ENCODE data around the gene FOXE1. TPM values are rescaled to one million over a fixed set of nuclear protein-coding genes. Genes with fewer than 3 reads are reported as not detected.

The FOXE1 gene
- total RNA-seq, 1 experiment from 2014 or later = not detected

- no TSS peak for BruUV-seq (replicated peaks)
- H3K4me1 Mint-ChIP-seq (ENCODE audit: insufficient read depth, unreplicated experiment) = peaks cover 5% of the 10 kb centered on the region
- TF ChIP-seq, protein P1, sequence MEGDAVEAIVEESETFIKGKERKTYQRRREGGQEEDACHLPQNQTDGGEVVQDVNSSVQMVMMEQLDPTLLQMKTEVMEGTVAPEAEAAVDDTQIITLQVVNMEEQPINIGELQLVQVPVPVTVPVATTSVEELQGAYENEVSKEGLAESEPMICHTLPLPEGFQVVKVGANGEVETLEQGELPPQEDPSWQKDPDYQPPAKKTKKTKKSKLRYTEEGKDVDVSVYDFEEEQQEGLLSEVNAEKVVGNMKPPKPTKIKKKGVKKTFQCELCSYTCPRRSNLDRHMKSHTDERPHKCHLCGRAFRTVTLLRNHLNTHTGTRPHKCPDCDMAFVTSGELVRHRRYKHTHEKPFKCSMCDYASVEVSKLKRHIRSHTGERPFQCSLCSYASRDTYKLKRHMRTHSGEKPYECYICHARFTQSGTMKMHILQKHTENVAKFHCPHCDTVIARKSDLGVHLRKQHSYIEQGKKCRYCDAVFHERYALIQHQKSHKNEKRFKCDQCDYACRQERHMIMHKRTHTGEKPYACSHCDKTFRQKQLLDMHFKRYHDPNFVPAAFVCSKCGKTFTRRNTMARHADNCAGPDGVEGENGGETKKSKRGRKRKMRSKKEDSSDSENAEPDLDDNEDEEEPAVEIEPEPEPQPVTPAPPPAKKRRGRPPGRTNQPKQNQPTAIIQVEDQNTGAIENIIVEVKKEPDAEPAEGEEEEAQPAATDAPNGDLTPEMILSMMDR (IDR thresholded peaks at IDR 0.05; ENCODE audit: unreplicated experiment) = peak; percentile 64
- intact Hi-C loops (cut with micrococcal nuclease) = loop anchor here (1.0 to 5.0 kb wide), 2 partner anchors 191 to 269 kb away; partner anchors contain the start of genes NCBP1 and TSTD2
- ChIA-PET POLR2A (interaction anchor here (0.8 to 2.1 kb wide), 7 partner anchors 17 to 203 kb away, joined by 3 to 11 read pairs (median 5); partner anchors contain the start of genes TRMO and XPA), CTCF (interaction anchor here (0.6 to 6.7 kb wide), 55 partner anchors 9 to 404 kb away, joined by 3 to 101 read pairs (median 4); partner anchors contain the start of genes TRMO and XPA)
- H3K36me3 Mint-ChIP-seq (ENCODE audit: insufficient read depth, unreplicated experiment) = peaks cover 26% of the 10 kb centered on the region
- H3K27me3 Mint-ChIP-seq (ENCODE audit: insufficient read depth, unreplicated experiment) = no peaks in the 10 kb centered on the region
- no peak overlapping the region for H3K4me3 Mint-ChIP-seq (ENCODE audit: unreplicated experiment)
- peak; percentile 68 for DNase-seq (ENCODE audit: unreplicated experiment)
- H3K27ac Mint-ChIP-seq (ENCODE audit: low read depth, unreplicated experiment) = no peak overlapping the region
- no peaks in the 10 kb centered on the region for H3K9me3 Mint-ChIP-seq (ENCODE audit: unreplicated experiment)
Measured at GRCh38 chr9:97900738-97901565, 47.9 kb downstream of the FOXE1 start.

GRCh38 chr9:97903177-97903576 lies 50.2 kb downstream of the FOXE1 start:
- Mint-ChIP-seq H3K27me3 (ENCODE audit: insufficient read depth, unreplicated experiment) (no peaks in the 10 kb centered on the region), H3K36me3 (ENCODE audit: insufficient read depth, unreplicated experiment) (peaks cover 41% of the 10 kb centered on the region), H3K4me1 (ENCODE audit: insufficient read depth, unreplicated experiment) (peaks cover 11% of the 10 kb centered on the region), H3K4me3 (ENCODE audit: unreplicated experiment) (no peak overlapping the region), H3K9me3 (ENCODE audit: unreplicated experiment) (no peaks in the 10 kb centered on the region), H3K27ac (ENCODE audit: low read depth, unreplicated experiment) (no peak overlapping the region)
- no peak for DNase-seq (ENCODE audit: unreplicated experiment)
- intact Hi-C loops (cut with micrococcal nuclease) = loop anchor here (5.0 kb wide), 1 partner anchor 271 kb away; the partner anchor contains the start of genes NCBP1 and TSTD2
- TF ChIP-seq, protein P1 (IDR thresholded peaks at IDR 0.05; ENCODE audit: unreplicated experiment) = no peak
- POLR2A ChIA-PET = interaction anchor here (0.7 to 1.0 kb wide), 4 partner anchors 14 to 222 kb away, joined by 3 to 4 read pairs (median 4); partner anchors contain the start of gene TRMO
- BruUV-seq (replicated peaks) = no TSS peak
- CTCF ChIA-PET = interaction anchor here (0.7 to 6.7 kb wide), 11 partner anchors 9 to 198 kb away, joined by 3 to 101 read pairs (median 17); partner anchors contain the start of gene TRMO

DNA sequence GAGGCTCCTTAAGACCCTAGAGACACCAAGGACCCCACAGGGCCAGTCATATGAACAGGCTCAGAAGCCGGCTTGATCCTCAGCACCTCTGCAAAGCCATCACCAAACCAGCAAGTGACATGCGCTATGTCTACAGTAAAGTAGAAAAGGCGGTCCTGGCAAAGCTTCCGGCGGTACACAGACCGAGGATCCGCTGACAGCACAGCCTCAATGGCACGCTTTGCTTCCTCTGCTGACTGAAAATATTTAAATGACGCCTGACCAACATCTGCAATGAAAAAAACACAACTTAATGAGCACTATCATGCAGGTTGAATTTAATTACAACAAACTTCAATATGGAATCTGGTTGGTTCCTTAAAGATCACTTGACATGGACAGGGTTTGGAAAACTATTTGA lies 51.7 kb downstream of the FOXE1 start:
- no TSS peak for BruUV-seq (replicated peaks)
- no peaks in the 10 kb centered on the region for H3K9me3 Mint-ChIP-seq (ENCODE audit: unreplicated experiment)
- H3K27me3 Mint-ChIP-seq (ENCODE audit: insufficient read depth, unreplicated experiment) = no peaks in the 10 kb centered on the region
- H3K27ac Mint-ChIP-seq (ENCODE audit: low read depth, unreplicated experiment) = no peak overlapping the region
- intact Hi-C loops (cut with micrococcal nuclease) = loop anchor here (5.0 kb wide), 1 partner anchor 272 kb away; the partner anchor contains the start of genes NCBP1 and TSTD2
- H3K36me3 Mint-ChIP-seq (ENCODE audit: insufficient read depth, unreplicated experiment) = peaks cover 50% of the 10 kb centered on the region
- CTCF ChIA-PET = interaction anchor here (0.6 to 0.8 kb wide), 3 partner anchors 8 to 193 kb away, joined by 3 read pairs; no protein-coding TSS in a partner anchor
- TF ChIP-seq, protein P1 (IDR thresholded peaks at IDR 0.05; ENCODE audit: unreplicated experiment) = no peak
- DNase-seq (ENCODE audit: unreplicated experiment) = no peak
- no peak overlapping the region for H3K4me3 Mint-ChIP-seq (ENCODE audit: unreplicated experiment)
- POLR2A ChIA-PET = interaction anchor here (0.5 to 1.8 kb wide), 4 partner anchors 17 to 312 kb away, joined by 3 to 6 read pairs (median 4); no protein-coding TSS in a partner anchor
- peaks cover 11% of the 10 kb centered on the region for H3K4me1 Mint-ChIP-seq (ENCODE audit: insufficient read depth, unreplicated experiment)

- no peaks in the 10 kb centered on the region for H3K27me3 Mint-ChIP-seq (ENCODE audit: insufficient read depth, unreplicated experiment)
- BruUV-seq (replicated peaks) = no TSS peak
- intact Hi-C loops (cut with micrococcal nuclease) = no loop called here
- peaks cover 51% of the 10 kb centered on the region for H3K36me3 Mint-ChIP-seq (ENCODE audit: insufficient read depth, unreplicated experiment)
- no peaks in the 10 kb centered on the region for H3K9me3 Mint-ChIP-seq (ENCODE audit: unreplicated experiment)
- ChIA-PET CTCF (interaction anchor here (0.7 kb wide), 1 partner anchor 194 kb away, joined by 3 read pairs; no protein-coding TSS in a partner anchor), POLR2A (interaction anchor here (0.5 to 1.8 kb wide), 5 partner anchors 8 to 313 kb away, joined by 3 to 6 read pairs (median 4); no protein-coding TSS in a partner anchor)
- no peak for DNase-seq (ENCODE audit: unreplicated experiment)
- TF ChIP-seq, protein P1 (IDR thresholded peaks at IDR 0.05; ENCODE audit: unreplicated experiment) = no peak
- peaks cover 15% of the 10 kb centered on the region for H3K4me1 Mint-ChIP-seq (ENCODE audit: insufficient read depth, unreplicated experiment)
- H3K27ac Mint-ChIP-seq (ENCODE audit: low read depth, unreplicated experiment) = no peak overlapping the region
- H3K4me3 Mint-ChIP-seq (ENCODE audit: unreplicated experiment) = no peak overlapping the region
Measured at GRCh38 chr9:97905228-97905627, 52.2 kb downstream of the FOXE1 start.
